ENCODE data around the gene TRIO.
"Not testable (repeated sequence)": the region's sequence is repeated elsewhere in the genome, so short reads cannot be mapped to it uniquely, and the experiment has no call there.

Gene TRIO

GRCh38 chr5:14142827-14143545 is at the start of gene TRIO:
TSS of gene TRIO (plus strand) at chr5:14143342. CDS start at chr5:14143726, 384 bp downstream.
- DNase-seq: peak; percentile 97

GRCh38 chr5:14097380-14097779 is 45.8 kb upstream of the TRIO start:
- DNase-seq: not testable (repeated sequence)

GRCh38 chr5:14097998-14098471 is 45.1 kb upstream of the TRIO start:
- no peak for DNase-seq

- no peak for DNase-seq
Observed at GRCh38 chr5:14100281-14100680, 42.9 kb upstream of the TRIO start.

- no peak for DNase-seq
Observed at GRCh38 chr5:14101922-14102321, 41.2 kb upstream of the TRIO start.

GRCh38 chr5:14102666-14103065 is 40.5 kb upstream of the TRIO start:
- DNase-seq: no peak

GRCh38 chr5:14105718-14106410 is 37.3 kb upstream of the TRIO start:
- DNase-seq: no peak

- DNase-seq: no peak
Observed at GRCh38 chr5:14107536-14107935, 35.6 kb upstream of the TRIO start.

- DNase-seq: peak; percentile 92
Observed at GRCh38 chr5:14108170-14108996, 34.8 kb upstream of the TRIO start.

GRCh38 chr5:14109041-14109747 is 33.9 kb upstream of the TRIO start:
- no peak for DNase-seq

- DNase-seq: no peak
Observed at GRCh38 chr5:14109771-14110170, 33.4 kb upstream of the TRIO start.

GRCh38 chr5:14110196-14110595 is 32.9 kb upstream of the TRIO start:
- DNase-seq: no peak

GRCh38 chr5:14110680-14111079 is 32.5 kb upstream of the TRIO start:
- no peak for DNase-seq

- DNase-seq: no peak
Observed at GRCh38 chr5:14112998-14113652, 30.0 kb upstream of the TRIO start.

- DNase-seq: no peak
Observed at GRCh38 chr5:14114615-14115251, 28.4 kb upstream of the TRIO start.

GRCh38 chr5:14115323-14115895 is 27.7 kb upstream of the TRIO start:
- DNase-seq: no peak

- no peak for DNase-seq
Observed at GRCh38 chr5:14118551-14119320, 24.4 kb upstream of the TRIO start.

GRCh38 chr5:14120176-14120575 is 23.0 kb upstream of the TRIO start:
- DNase-seq: no peak

GRCh38 chr5:14121552-14121951 is 21.6 kb upstream of the TRIO start:
- DNase-seq: no peak

- no peak for DNase-seq
Observed at GRCh38 chr5:14122089-14122488, 21.1 kb upstream of the TRIO start.

GRCh38 chr5:14123551-14123950 is 19.6 kb upstream of the TRIO start:
- DNase-seq: no peak

Data from NCI-H748 treated with DMSO at 0.1 percent for 48 hours (cell line).